Measurements from ENCODE around the gene SLC26A3.

The SLC26A3 gene

GRCh38 chr7:107783648-107784047 lies 19.4 kb downstream of the SLC26A3 start:
- TF ChIP-seq, protein P1, sequence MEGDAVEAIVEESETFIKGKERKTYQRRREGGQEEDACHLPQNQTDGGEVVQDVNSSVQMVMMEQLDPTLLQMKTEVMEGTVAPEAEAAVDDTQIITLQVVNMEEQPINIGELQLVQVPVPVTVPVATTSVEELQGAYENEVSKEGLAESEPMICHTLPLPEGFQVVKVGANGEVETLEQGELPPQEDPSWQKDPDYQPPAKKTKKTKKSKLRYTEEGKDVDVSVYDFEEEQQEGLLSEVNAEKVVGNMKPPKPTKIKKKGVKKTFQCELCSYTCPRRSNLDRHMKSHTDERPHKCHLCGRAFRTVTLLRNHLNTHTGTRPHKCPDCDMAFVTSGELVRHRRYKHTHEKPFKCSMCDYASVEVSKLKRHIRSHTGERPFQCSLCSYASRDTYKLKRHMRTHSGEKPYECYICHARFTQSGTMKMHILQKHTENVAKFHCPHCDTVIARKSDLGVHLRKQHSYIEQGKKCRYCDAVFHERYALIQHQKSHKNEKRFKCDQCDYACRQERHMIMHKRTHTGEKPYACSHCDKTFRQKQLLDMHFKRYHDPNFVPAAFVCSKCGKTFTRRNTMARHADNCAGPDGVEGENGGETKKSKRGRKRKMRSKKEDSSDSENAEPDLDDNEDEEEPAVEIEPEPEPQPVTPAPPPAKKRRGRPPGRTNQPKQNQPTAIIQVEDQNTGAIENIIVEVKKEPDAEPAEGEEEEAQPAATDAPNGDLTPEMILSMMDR (IDR thresholded peaks at IDR 0.05; ENCODE audit: low read depth, low read length), result no peak
- TF ChIP-seq MAX (IDR thresholded peaks at IDR 0.05; ENCODE audit: low read depth, low read length), result no peak

DNA sequence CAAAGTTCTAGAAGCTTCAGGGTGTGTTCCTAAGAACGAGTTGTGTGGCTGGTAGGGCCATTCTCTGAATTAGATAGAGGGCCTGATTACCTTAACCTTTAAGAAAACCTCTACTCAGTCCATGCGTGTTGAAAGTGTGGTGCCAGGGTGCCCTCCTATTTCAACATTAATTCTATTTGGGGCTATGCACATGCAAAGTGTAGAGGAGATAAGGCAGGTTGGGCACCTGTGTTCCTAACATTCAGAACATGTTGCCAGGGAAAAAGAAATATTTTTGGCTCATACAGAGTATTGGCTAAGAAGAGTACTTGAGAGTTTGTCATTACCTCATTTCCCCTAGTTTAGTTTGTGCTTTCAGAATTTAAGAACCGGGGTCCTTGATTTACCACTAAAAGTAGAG lies 20.6 kb downstream of the SLC26A3 start:
- no peak overlapping the region for H3K4me3 ChIP-seq (ENCODE audit: low read depth, low read length)

More at GRCh38 chr7:107783648-107784047, 19.4 kb downstream of the SLC26A3 start:
- H3K4me3 ChIP-seq (ENCODE audit: low read depth, low read length), result no peak overlapping the region
- no peak for DNase-seq (ENCODE audit: low read depth)

DNA sequence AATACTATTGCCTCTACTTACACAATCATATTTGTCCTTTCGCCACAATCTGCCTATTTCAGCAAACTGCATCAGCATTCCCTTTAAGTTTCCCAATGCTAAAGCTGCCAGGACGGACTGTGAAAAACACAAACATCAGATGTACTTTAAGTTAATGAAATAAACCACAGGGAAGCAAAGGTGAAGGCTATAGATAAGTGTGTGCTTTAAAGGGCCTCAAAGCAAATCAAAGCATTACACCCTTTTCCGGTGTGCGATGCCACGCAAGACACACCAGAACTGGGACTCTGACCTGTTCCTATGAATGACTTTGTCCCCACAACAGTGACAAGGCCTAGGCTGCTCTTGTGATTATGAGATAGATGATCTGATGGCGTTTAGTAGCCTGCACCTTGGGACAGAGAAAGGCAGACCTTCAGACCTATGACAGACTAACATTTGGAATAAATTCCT lies 23.4 kb downstream of the SLC26A3 start:
- H3K4me3 ChIP-seq (ENCODE audit: low read depth, low read length), result no peak overlapping the region
- DNase-seq (ENCODE audit: low read depth), result no peak
- TF ChIP-seq, protein P1 (IDR thresholded peaks at IDR 0.05; ENCODE audit: low read depth, low read length), result no peak
- no peak for TF ChIP-seq MAX (IDR thresholded peaks at IDR 0.05; ENCODE audit: low read depth, low read length)
- TF ChIP-seq POLR2A (IDR thresholded peaks at IDR 0.05; ENCODE audit: extremely low read depth, insufficient read length), result no peak
- TF ChIP-seq MYC (IDR thresholded peaks at IDR 0.05; ENCODE audit: low read depth, low read length), result no peak

More for the DNA sequence above, 20.6 kb downstream of the SLC26A3 start:
- DNase-seq (ENCODE audit: low read depth), result no peak
- no peak for TF ChIP-seq MYC (IDR thresholded peaks at IDR 0.05; ENCODE audit: low read depth, low read length)
- no peak for TF ChIP-seq MAX (IDR thresholded peaks at IDR 0.05; ENCODE audit: low read depth, low read length)
- TF ChIP-seq POLR2A (IDR thresholded peaks at IDR 0.05; ENCODE audit: extremely low read depth, insufficient read length), result no peak
- TF ChIP-seq, protein P1 (IDR thresholded peaks at IDR 0.05; ENCODE audit: low read depth, low read length), result no peak

GRCh38 chr7:107778283-107778682 lies 24.7 kb downstream of the SLC26A3 start:
- TF ChIP-seq, protein P1 (IDR thresholded peaks at IDR 0.05; ENCODE audit: low read depth, low read length), result no peak
- TF ChIP-seq MYC (IDR thresholded peaks at IDR 0.05; ENCODE audit: low read depth, low read length) (no peak), POLR2A (IDR thresholded peaks at IDR 0.05; ENCODE audit: extremely low read depth, insufficient read length) (no peak), MAX (IDR thresholded peaks at IDR 0.05; ENCODE audit: low read depth, low read length) (no peak)
- no peak for DNase-seq (ENCODE audit: low read depth)
- H3K4me3 ChIP-seq (ENCODE audit: low read depth, low read length), result no peak overlapping the region

DNA sequence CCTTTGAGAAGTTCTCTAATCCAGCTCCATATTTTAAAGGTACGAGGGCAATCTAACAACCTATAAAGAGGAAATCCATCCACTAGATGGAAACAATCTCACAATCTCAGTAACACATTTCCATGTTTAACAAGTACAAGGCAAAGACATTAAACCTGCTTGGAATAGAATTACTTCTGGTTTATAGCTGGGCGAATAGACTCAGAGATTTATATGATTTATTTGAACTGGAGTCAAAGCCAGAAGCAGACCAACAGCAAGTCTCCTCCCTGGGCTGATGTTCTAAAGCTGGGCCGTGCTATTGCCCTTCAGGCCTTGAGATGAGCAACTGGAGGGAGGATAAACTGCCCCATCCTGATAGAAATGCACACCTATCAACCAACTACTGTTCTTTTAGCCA lies 25.3 kb downstream of the SLC26A3 start:
- no peak for DNase-seq (ENCODE audit: low read depth)
- TF ChIP-seq, protein P1 (IDR thresholded peaks at IDR 0.05; ENCODE audit: low read depth, low read length), result no peak
- TF ChIP-seq POLR2A (IDR thresholded peaks at IDR 0.05; ENCODE audit: extremely low read depth, insufficient read length) (no peak), MYC (IDR thresholded peaks at IDR 0.05; ENCODE audit: low read depth, low read length) (no peak), MAX (IDR thresholded peaks at IDR 0.05; ENCODE audit: low read depth, low read length) (no peak)
- H3K4me3 ChIP-seq (ENCODE audit: low read depth, low read length), result no peak overlapping the region

GRCh38 chr7:107773027-107773426 lies 30.0 kb downstream of the SLC26A3 start:
- H3K4me3 ChIP-seq (ENCODE audit: low read depth, low read length), result no peak overlapping the region
- DNase-seq (ENCODE audit: low read depth), result no peak
- no peak for TF ChIP-seq POLR2A (IDR thresholded peaks at IDR 0.05; ENCODE audit: extremely low read depth, insufficient read length)
- TF ChIP-seq MYC (IDR thresholded peaks at IDR 0.05; ENCODE audit: low read depth, low read length), result no peak
- TF ChIP-seq, protein P1 (IDR thresholded peaks at IDR 0.05; ENCODE audit: low read depth, low read length), result no peak
- TF ChIP-seq MAX (IDR thresholded peaks at IDR 0.05; ENCODE audit: low read depth, low read length), result no peak

Measured in NB4 (cell line).